DND-41 (cell line): ENCODE measurements around the gene FRS2.

Experiments
- CTCF ChIP-seq: IDR thresholded peaks from 2 replicates; pipeline ENCODE4 v1.5.1; 2012; ENCODE audit warnings: borderline replicate concordance, low read length, moderate library complexity, mild to moderate bottlenecking; ENCODE audit not compliant: poor library complexity, severe bottlenecking; ENCODE audit errors: extremely low read depth
- EZH2 ChIP-seq: IDR thresholded peaks from 3 replicates; pipeline ENCODE4 v1.6.1; 2012; ENCODE audit warnings: borderline replicate concordance, low read depth, mild to moderate bottlenecking, moderate library complexity, low read length, inconsistent platforms; ENCODE audit not compliant: severe bottlenecking

GRCh38 chr12:69548687-69549086 is 78.5 kb downstream of the FRS2 start:
- TF ChIP-seq CTCF (no peak), EZH2 (no peak)
